ENCODE data around the gene ATG9B. TPM values are rescaled to one million over a fixed set of nuclear protein-coding genes. Genes with fewer than 3 reads are reported as not detected.

ATG9B gene
- total and polyA plus RNA-seq, 2 of the 13 experiments (the other 11 are each of a cell fraction or from before 2014, with no cell fraction given): 0.24 TPM; not detected in 1

DNA sequence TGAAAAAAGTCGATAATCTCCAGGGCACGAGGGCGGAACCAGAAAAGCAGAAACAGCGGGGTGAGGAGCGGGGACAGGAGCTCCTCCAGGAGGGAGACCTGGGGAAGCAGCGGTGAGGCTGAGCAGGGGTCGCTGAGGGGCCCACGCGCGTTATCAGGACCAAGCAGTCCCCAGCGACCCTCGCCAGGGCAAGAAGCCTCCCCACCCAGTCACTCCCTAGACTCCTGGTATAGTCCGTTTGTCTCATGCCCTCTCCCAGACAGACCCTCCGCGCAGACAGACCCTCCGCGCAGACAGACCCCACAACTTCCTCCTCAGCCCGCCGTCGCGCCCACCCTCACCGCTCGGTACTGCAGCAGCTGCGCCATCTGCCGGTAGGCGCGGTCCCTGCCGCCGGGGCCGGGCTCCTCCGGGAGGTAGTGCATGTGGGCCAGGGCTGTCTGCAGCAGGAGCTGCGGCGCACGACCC is 6.3 kb downstream of the ATG9B start (continued):
- TF ChIP-seq, protein P1, sequence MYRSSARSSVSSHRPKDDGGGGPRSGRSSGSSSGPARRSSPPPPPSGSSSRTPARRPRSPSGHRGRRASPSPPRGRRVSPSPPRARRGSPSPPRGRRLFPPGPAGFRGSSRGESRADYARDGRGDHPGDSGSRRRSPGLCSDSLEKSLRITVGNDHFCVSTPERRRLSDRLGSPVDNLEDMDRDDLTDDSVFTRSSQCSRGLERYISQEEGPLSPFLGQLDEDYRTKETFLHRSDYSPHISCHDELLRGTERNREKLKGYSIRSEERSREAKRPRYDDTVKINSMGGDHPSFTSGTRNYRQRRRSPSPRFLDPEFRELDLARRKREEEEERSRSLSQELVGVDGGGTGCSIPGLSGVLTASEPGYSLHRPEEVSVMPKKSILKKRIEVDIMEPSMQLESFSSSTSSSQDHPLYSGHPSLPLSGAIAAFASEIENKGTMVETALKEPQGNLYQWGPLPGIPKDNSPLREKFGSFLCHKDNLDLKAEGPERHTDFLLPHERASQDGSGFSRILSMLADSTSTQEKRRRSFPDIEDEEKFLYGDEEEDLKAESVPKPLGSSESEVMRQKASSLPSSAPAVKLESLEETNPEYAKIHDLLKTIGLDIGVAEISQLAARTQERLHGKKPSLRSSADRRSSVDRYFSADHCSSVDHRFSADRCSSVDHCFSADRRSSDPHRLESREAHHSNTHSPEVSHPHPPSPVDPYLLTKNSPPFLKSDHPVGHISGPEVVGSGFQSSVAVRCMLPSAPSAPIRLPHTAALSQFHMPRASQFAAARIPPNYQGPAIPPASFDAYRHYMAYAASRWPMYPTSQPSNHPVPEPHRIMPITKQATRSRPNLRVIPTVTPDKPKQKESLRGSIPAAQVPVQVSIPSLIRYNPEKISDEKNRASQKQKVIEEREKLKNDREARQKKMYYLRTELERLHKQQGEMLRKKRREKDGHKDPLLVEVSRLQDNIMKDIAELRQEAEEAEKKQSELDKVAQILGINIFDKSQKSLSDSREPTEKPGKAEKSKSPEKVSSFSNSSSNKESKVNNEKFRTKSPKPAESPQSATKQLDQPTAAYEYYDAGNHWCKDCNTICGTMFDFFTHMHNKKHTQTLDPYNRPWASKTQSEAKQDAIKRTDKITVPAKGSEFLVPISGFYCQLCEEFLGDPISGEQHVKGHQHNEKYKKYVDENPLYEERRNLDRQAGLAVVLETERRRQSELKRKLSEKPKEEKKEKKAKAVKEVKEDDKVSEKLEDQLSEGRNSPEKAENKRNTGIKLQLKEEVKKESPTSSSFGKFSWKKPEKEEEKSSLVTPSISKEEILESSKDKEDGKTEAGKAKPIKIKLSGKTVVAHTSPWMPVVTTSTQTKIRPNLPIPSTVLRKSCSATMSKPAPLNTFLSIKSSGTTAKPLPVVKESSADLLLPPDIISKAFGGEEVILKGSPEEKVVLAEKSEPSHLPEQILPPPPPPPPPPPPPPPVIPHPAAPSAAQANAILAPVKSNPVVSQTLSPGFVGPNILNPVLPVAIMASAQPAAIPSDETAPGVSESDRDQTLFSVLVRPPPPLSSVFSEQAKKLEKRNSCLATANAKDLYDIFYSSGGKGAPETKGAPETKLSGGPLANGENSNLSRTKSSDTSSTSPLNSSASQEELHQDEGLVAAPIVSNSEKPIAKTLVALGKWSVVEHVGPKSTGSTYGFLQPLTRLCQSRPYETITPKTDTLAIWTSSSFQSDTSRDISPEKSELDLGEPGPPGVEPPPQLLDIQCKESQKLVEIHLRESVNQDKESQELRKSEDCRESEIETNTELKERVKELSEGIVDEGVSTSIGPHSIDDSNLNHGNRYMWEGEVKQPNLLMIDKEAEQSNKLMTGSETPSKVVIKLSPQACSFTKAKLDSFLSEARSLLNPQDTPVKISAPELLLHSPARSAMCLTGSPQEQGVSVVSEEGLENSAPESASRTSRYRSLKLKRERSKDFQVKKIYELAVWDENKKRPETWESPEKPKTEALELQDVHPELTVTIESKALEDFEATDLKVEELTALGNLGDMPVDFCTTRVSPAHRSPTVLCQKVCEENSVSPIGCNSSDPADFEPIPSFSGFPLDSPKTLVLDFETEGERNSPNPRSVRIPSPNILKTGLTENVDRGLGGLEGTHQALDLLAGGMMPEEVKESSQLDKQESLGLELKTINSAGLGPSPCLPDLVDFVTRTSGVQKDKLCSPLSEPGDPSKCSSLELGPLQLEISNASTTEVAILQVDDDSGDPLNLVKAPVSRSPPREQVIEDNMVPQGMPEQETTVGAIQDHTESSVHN (CRISPR knock-in tag; IDR thresholded peaks at IDR 0.05): no peak
- TF ChIP-seq CENPX (CRISPR knock-in tag; IDR thresholded peaks at IDR 0.05): no peak
- TF ChIP-seq, protein P2, sequence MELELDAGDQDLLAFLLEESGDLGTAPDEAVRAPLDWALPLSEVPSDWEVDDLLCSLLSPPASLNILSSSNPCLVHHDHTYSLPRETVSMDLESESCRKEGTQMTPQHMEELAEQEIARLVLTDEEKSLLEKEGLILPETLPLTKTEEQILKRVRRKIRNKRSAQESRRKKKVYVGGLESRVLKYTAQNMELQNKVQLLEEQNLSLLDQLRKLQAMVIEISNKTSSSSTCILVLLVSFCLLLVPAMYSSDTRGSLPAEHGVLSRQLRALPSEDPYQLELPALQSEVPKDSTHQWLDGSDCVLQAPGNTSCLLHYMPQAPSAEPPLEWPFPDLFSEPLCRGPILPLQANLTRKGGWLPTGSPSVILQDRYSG (CRISPR knock-in tag; IDR thresholded peaks at IDR 0.05): no peak
- no peak for TF ChIP-seq AGO2 (optimal IDR thresholded peaks at IDR 0.05; ENCODE audit: low read depth, low read length)
- TF ChIP-seq ZNF230 (CRISPR knock-in tag; IDR thresholded peaks at IDR 0.05): no peak
- TF ChIP-seq ZNF263 (CRISPR knock-in tag; IDR thresholded peaks at IDR 0.05): no peak
- TF ChIP-seq, protein P3, sequence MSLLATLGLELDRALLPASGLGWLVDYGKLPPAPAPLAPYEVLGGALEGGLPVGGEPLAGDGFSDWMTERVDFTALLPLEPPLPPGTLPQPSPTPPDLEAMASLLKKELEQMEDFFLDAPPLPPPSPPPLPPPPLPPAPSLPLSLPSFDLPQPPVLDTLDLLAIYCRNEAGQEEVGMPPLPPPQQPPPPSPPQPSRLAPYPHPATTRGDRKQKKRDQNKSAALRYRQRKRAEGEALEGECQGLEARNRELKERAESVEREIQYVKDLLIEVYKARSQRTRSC (CRISPR knock-in tag; IDR thresholded peaks at IDR 0.05; ENCODE audit: low read depth): no peak
- TF ChIP-seq RNF2 (conservative IDR thresholded peaks at IDR 0.05; ENCODE audit: low read depth): no peak
- TF ChIP-seq ZNF138 (CRISPR knock-in tag; IDR thresholded peaks at IDR 0.05; ENCODE audit: low read depth): no peak
- peak; percentile 87; the same call in 1 of the 2 replicates for TF ChIP-seq ZNF776 (CRISPR knock-in tag; IDR thresholded peaks at IDR 0.05)
- TF ChIP-seq DMAP1 (CRISPR knock-in tag; IDR thresholded peaks at IDR 0.05): peak; percentile 26; the same call in 1 of the 2 replicates
- TF ChIP-seq, protein P4, sequence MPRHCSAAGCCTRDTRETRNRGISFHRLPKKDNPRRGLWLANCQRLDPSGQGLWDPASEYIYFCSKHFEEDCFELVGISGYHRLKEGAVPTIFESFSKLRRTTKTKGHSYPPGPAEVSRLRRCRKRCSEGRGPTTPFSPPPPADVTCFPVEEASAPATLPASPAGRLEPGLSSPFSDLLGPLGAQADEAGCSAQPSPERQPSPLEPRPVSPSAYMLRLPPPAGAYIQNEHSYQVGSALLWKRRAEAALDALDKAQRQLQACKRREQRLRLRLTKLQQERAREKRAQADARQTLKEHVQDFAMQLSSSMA (CRISPR knock-in tag; IDR thresholded peaks at IDR 0.05): no peak
- TF ChIP-seq CEBPB (IDR thresholded peaks at IDR 0.05; ENCODE audit: borderline replicate concordance, low read depth, low read length): no peak
- TF ChIP-seq THYN1 (CRISPR knock-in tag; IDR thresholded peaks at IDR 0.05; ENCODE audit: borderline replicate concordance, low read depth): no peak
- TF ChIP-seq, protein P5, sequence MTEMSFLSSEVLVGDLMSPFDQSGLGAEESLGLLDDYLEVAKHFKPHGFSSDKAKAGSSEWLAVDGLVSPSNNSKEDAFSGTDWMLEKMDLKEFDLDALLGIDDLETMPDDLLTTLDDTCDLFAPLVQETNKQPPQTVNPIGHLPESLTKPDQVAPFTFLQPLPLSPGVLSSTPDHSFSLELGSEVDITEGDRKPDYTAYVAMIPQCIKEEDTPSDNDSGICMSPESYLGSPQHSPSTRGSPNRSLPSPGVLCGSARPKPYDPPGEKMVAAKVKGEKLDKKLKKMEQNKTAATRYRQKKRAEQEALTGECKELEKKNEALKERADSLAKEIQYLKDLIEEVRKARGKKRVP (CRISPR knock-in tag; IDR thresholded peaks at IDR 0.05): no peak
- peak; percentile 41; the same call in 1 of the 2 replicates for TF ChIP-seq ZNF768 (CRISPR knock-in tag; IDR thresholded peaks at IDR 0.05)
- TF ChIP-seq ZNF432 (CRISPR knock-in tag; IDR thresholded peaks at IDR 0.05; ENCODE audit: borderline replicate concordance): no peak
- TF ChIP-seq HDAC6 (IDR thresholded peaks at IDR 0.05; ENCODE audit: low read depth, low read length): no peak
- TF ChIP-seq, protein P6, sequence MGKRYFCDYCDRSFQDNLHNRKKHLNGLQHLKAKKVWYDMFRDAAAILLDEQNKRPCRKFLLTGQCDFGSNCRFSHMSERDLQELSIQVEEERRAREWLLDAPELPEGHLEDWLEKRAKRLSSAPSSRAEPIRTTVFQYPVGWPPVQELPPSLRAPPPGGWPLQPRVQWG (CRISPR knock-in tag; IDR thresholded peaks at IDR 0.05; ENCODE audit: borderline replicate concordance, low read depth): no peak
